K562 (cell line): Measurements from ENCODE around the gene CDC25B. TPM values are rescaled to one million over a fixed set of nuclear protein-coding genes. Genes with fewer than 3 reads are reported as not detected.

ENCODE experiments used
- ADNP ChIP-seq: fragments of 200-800 bp; sonication (Bioruptor generic); IDR thresholded peaks from 2 replicates; pipeline ENCODE4 v1.6.1; 2016; ENCODE audit warnings: missing genetic modification characterization, missing compliant biosample characterization
- CBFA2T2 ChIP-seq: fragments of 450-650 bp; conservative IDR thresholded peaks from 2 replicates; pipeline ENCODE4 v1.6.1; 2017; ENCODE audit warnings: mild to moderate bottlenecking
- CBFB ChIP-seq: sonication (generic); formaldehyde crosslinking; IDR thresholded peaks from 2 replicates; pipeline ENCODE4 v1.4.0; 2020; ENCODE audit warnings: mild to moderate bottlenecking, missing genetic modification reagents
- CBX1 ChIP-seq: sonication (generic); IDR thresholded peaks from 2 replicates; pipeline ENCODE4 v1.6.1; 2016; ENCODE audit warnings: antibody characterized with exemption, low read depth, mild to moderate bottlenecking
- FOXK1 ChIP-seq: sonication (generic); formaldehyde crosslinking; IDR thresholded peaks from 2 replicates; pipeline ENCODE4 v1.8.0; 2022; ENCODE audit warnings: missing genetic modification reagents, mild to moderate bottlenecking, borderline replicate concordance
- KAT7 ChIP-seq: sonication (generic); formaldehyde crosslinking; IDR thresholded peaks from 2 replicates; pipeline ENCODE4 v1.8.0; 2022; ENCODE audit warnings: missing genetic modification reagents, mild to moderate bottlenecking, borderline replicate concordance
- KLF10 ChIP-seq: fragments of 250-450 bp; sonication (Bioruptor Pico); IDR thresholded peaks from 2 replicates; pipeline ENCODE4 v1.6.1; 2021; ENCODE audit warnings: matching md5 sums
- MCM2 ChIP-seq: fragments of 450-650 bp; IDR thresholded peaks from 2 replicates; pipeline ENCODE4 v1.6.1; 2017; ENCODE audit warnings: low read depth, mild to moderate bottlenecking
- MYC ChIP-seq, 2 experiments: fragments of 250-450 bp in 1 of 2; sonication (Bioruptor Pico) in 1 of 2; IDR thresholded peaks; 2 replicates each; pipeline versions ENCODE4 v1.5.1 to v1.6.1; 2012 to 2021; ENCODE audit warnings: low read depth in 2 of 2, borderline replicate concordance in 1 of 2, improper control_type of control experiment in 1 of 2, low read length in 1 of 2, mild to moderate bottlenecking in 1 of 2, moderate library complexity in 1 of 2
- PHF20 ChIP-seq: fragments of 450-650 bp; IDR thresholded peaks from 2 replicates; pipeline ENCODE4 v1.6.1; 2018; ENCODE audit not compliant: partially characterized antibody
- PHF8 ChIP-seq: fragments of 200-600 bp; sonication (generic); IDR thresholded peaks from 2 replicates; pipeline ENCODE4 v1.6.1; 2012; ENCODE audit warnings: mixed run types, mild to moderate bottlenecking, inconsistent platforms, low read length, moderate library complexity, borderline replicate concordance
- POLR2AphosphoS5 ChIP-seq: IDR thresholded peaks from 2 replicates; pipeline ENCODE4 v1.6.1; 2011; ENCODE audit warnings: mild to moderate bottlenecking, low read depth, low read length, moderate library complexity; ENCODE audit not compliant: control insufficient read depth, insufficient read depth
- PTRF ChIP-seq: fragments of 450-650 bp; IDR thresholded peaks from 2 replicates; pipeline ENCODE4 v1.6.1; 2016; ENCODE audit warnings: mild to moderate bottlenecking, missing genetic modification characterization, missing compliant biosample characterization
- SAP30 ChIP-seq: fragments of 200-600 bp; sonication (generic); IDR thresholded peaks from 2 replicates; pipeline ENCODE4 v1.6.1; 2012; ENCODE audit warnings: borderline replicate concordance, low read depth, mild to moderate bottlenecking, moderate library complexity, low read length, control low read depth, inconsistent platforms; ENCODE audit not compliant: insufficient read depth, poor library complexity, severe bottlenecking
- TAF1 ChIP-seq: IDR thresholded peaks from 2 replicates; pipeline ENCODE4 v1.6.1; 2011; ENCODE audit warnings: mild to moderate bottlenecking, low read length, moderate library complexity; ENCODE audit not compliant: insufficient read depth, control insufficient read depth, severe bottlenecking; ENCODE audit errors: extremely low read depth
- TBP ChIP-seq: optimal IDR thresholded peaks from 2 replicates; pipeline ENCODE3; 2011; ENCODE audit warnings: low read depth, low read length, improper control_type of control experiment
- TRIM25 ChIP-seq: fragments of 450-650 bp; IDR thresholded peaks from 2 replicates; pipeline ENCODE4 v1.7.0; 2016; ENCODE audit warnings: borderline replicate concordance
- USF2 ChIP-seq: sonication (generic); formaldehyde crosslinking; IDR thresholded peaks from 2 replicates; pipeline ENCODE4 v1.5.0; 2020; ENCODE audit warnings: missing genetic modification reagents
- ZBTB33 ChIP-seq: sonication (generic); formaldehyde crosslinking; IDR thresholded peaks from 2 replicates; pipeline ENCODE4 v1.8.1; 2023; ENCODE audit warnings: mild to moderate bottlenecking, missing genetic modification reagents
- ZNF41 ChIP-seq: fragments of 250-450 bp; sonication (Bioruptor Pico); conservative IDR thresholded peaks from 2 replicates; pipeline ENCODE4 v1.4.0; 2020; ENCODE audit warnings: mild to moderate bottlenecking
- polyA plus RNA-seq, 8 experiments: library from polyadenylated mRNA; depleted of rRNA in 4 of 8; stranded (reverse) in 5 of 8; unstranded in 3 of 8; fragments of >200 nt; fragmentation: Nextera tagmentation in 2 of 8; fragmentation: Illumina TruSeq in 1 of 8; extraction: Ambion mirVana in 2 of 8; extraction: Trizol in 1 of 8; gene quantifications; 2 replicates each; pipeline versions ENCODE4 v1.2.1 to v1.2.3, GENCODE V29; 2011 to 2014; ENCODE audit warnings: inconsistent platforms in 1 of 8, missing spikeins in 1 of 8
- total RNA-seq, 7 experiments: library from RNA; depleted of rRNA in 6 of 7; stranded (reverse); fragments of >200 nt in 6 of 7; fragmentation: Illumina TruSeq in 2 of 7; extraction: Trizol in 2 of 7; gene quantifications; 2 replicates each; pipeline versions ENCODE4 v1.2.1 to v1.2.3, GENCODE V29; 2011 to 2021; ENCODE audit warnings: low replicate concordance in 1 of 7

Gene CDC25B
- total and polyA plus RNA-seq, 9 of the 15 experiments (the other 6 are each of a cell fraction or from before 2014, with no cell fraction given): 2.3 to 35.7 (median 9.5) TPM

DNA sequence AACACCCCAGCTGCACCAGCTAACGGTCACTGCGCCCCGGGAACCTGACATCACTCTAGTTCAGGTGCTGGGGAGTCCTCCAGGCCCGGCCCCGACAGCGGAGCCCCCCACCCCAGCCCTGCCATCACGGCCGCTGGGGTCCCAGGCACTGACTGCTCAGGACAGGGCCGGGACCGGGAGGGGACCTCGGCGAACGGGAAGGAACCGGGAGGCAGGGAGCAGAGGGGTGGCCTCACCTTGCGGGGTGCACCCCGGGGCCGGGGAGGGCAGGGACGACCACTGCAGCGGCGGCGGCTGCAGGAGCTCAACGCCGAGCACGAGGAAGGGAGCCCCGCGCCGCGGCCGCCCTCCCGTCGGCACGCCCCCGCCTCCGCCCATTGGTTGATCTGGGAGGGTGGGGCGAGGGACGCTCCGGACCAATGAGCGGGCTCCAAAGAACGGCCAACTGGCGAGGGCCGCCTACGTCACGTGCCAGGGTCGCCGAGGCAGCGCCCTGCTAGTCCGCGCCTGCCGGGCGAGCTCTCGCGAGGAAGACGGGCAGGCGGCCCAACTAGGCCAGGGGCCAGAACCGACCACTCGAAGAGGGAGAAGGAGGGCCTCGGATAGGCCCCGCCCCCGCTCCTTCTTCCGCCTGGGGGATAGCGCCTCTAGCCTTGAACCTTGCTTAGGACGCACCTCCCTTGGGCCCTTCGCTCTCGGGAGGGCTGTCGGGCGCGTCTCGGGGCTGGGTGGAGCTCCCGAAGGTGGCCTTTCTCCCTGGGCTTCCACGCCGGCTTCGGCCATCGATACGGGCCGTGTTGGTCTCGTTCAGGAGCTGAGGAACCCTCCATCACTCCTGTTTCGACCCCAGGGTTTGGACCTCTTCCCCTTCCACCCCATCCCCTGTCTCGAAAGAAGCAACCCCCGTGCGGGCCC, 28.4 kb upstream of the CDC25B start, which contains the start of gene ADISSP (continued):
- TF ChIP-seq ZBTB33 (CRISPR knock-in tag) (no peak), CBFB (peak; percentile 82), MYC (IDR thresholded peaks at IDR 0.05; ENCODE audit: low read depth, low read length) (peak; percentile 55; the same call in 1 of the 2 replicates), MYC (CRISPR knock-in tag; IDR thresholded peaks at IDR 0.05; ENCODE audit: borderline replicate concordance, low read depth) (peak; percentile 34; the same call in 1 of the 2 replicates), TRIM25 (no peak), POLR2AphosphoS5 (no peak), TAF1 (peak; percentile 25), ZNF41 (CRISPR knock-in tag) (no peak), PTRF (no peak), TBP (peak; percentile 63), CBFA2T2 (peak; percentile 63), SAP30 (peak; percentile 84), KAT7 (peak; percentile 62; the same call in 1 of the 2 replicates), FOXK1 (CRISPR knock-in tag) (0 out of 2 replicates have a peak, but pooled peaks have one; percentile 20), PHF20 (peak; percentile 22), PHF8 (peak; percentile 74; the same call in 1 of the 2 replicates), KLF10 (CRISPR knock-in tag) (no peak), USF2 (CRISPR knock-in tag) (peak; percentile 96), ADNP (no peak), CBX1 (0 out of 2 replicates have a peak, but pooled peaks have one; percentile 46), MCM2 (no peak)
